GM12872 (cell line): ENCODE data around the gene DMAC2.

Experiments used
- CTCF ChIP-seq: IDR thresholded peaks from 3 replicates; pipeline ENCODE4 v1.5.1; 2011; ENCODE audit warnings: low read depth, mild to moderate bottlenecking, low read length, moderate library complexity; ENCODE audit not compliant: insufficient read depth

DMAC2 gene

GRCh38 chr19:41421973-41422372 is 17.7 kb downstream of the DMAC2 start:
- TF ChIP-seq CTCF: no peak

GRCh38 chr19:41421314-41421713 is 18.4 kb downstream of the DMAC2 start:
- no peak for TF ChIP-seq CTCF

GRCh38 chr19:41420101-41420880 is 19.4 kb downstream of the DMAC2 start:
- no peak for TF ChIP-seq CTCF

GRCh38 chr19:41416194-41416674 is 23.5 kb downstream of the DMAC2 start:
- no peak for TF ChIP-seq CTCF

- no peak for TF ChIP-seq CTCF
These were observed 24.5 kb downstream of the DMAC2 start for GRCh38 chr19:41415154-41415571.

- no peak for TF ChIP-seq CTCF
These were observed 25.3 kb downstream of the DMAC2 start for GRCh38 chr19:41414461-41414860.

- no peak for TF ChIP-seq CTCF
These were observed 25.8 kb downstream of the DMAC2 start for GRCh38 chr19:41413947-41414346.
